ENCODE measurements around the gene IQGAP2. TPM values are rescaled to one million over a fixed set of nuclear protein-coding genes. Genes with fewer than 3 reads are reported as not detected.

IQGAP2 gene
- total RNA-seq, 4 donors from 2014 or later, result 46.8 to 121 (median 97.0) TPM

- H3K4me3 ChIP-seq, result no peak overlapping the region
- TF ChIP-seq POLR2A (IDR thresholded peaks at IDR 0.05) (no peak), CTCF (IDR thresholded peaks at IDR 0.05) (no peak), POLR2AphosphoS5 (IDR thresholded peaks at IDR 0.05) (no peak), EP300 (IDR thresholded peaks at IDR 0.05; ENCODE audit: low read depth) (no peak)
- H3K27ac ChIP-seq, result no peak overlapping the region
- no peaks in the 10 kb centered on the region for H3K36me3 ChIP-seq
- in situ Hi-C loops (cut with MboI; ENCODE audit: low pct_ligation_motif_present in 1 of 4, low pct_unique_long_range_greater_than_20kb in 1 of 4, low sequenced_read_pairs in 3 of 4) (loop anchor here in 1 of 4 donors (25.0 kb wide), 1 partner anchor 397 kb away; no protein-coding TSS in a partner anchor), intact Hi-C loops (cut with DNase I; ENCODE audit: low total_unique reads) (no loop called here)
- DNase-seq, result no peak
- H3K27me3 ChIP-seq, result no peaks in the 10 kb centered on the region
- no peaks in the 10 kb centered on the region for H3K4me1 ChIP-seq
- 86 to 87% methylated on average over 2 of the region's 2 CpGs for WGBS, 2 donors (ENCODE audit: low coverage in 1 of 2)
- no peaks in the 10 kb centered on the region for H3K9me3 ChIP-seq
These were observed 212.7 kb downstream of the IQGAP2 start for GRCh38 chr5:76615759-76616158.

GRCh38 chr5:76616206-76616605 lies 213.1 kb downstream of the IQGAP2 start:
- in situ Hi-C loops (cut with MboI; ENCODE audit: low pct_ligation_motif_present in 1 of 4, low pct_unique_long_range_greater_than_20kb in 1 of 4, low sequenced_read_pairs in 3 of 4), result loop anchor here in 1 of 4 donors (25.0 kb wide), 1 partner anchor 396 kb away; no protein-coding TSS in a partner anchor
- Histone ChIP-seq H3K4me3 (no peak overlapping the region), H3K27ac (no peak overlapping the region), H3K27me3 (no peaks in the 10 kb centered on the region), H3K36me3 (no peaks in the 10 kb centered on the region), H3K9me3 (no peaks in the 10 kb centered on the region), H3K4me1 (no peaks in the 10 kb centered on the region)
- no peak for TF ChIP-seq POLR2AphosphoS5 (IDR thresholded peaks at IDR 0.05)
- TF ChIP-seq POLR2A (IDR thresholded peaks at IDR 0.05), result no peak
- no peak for TF ChIP-seq CTCF (IDR thresholded peaks at IDR 0.05)
- no peak for TF ChIP-seq EP300 (IDR thresholded peaks at IDR 0.05; ENCODE audit: low read depth)
- intact Hi-C loops (cut with DNase I; ENCODE audit: low total_unique reads), result no loop called here
- no peak for DNase-seq
- 82 to 86% methylated on average over 2 of the region's 2 CpGs for WGBS, 2 donors (ENCODE audit: low coverage in 1 of 2)

GRCh38 chr5:76617229-76617628 lies 214.1 kb downstream of the IQGAP2 start:
- no peak overlapping the region for H3K27ac ChIP-seq
- H3K4me3 ChIP-seq, result no peak overlapping the region
- in situ Hi-C loops (cut with MboI; ENCODE audit: low pct_ligation_motif_present in 1 of 4, low pct_unique_long_range_greater_than_20kb in 1 of 4, low sequenced_read_pairs in 3 of 4), result loop anchor here in 1 of 4 donors (25.0 kb wide), 1 partner anchor 395 kb away; no protein-coding TSS in a partner anchor
- H3K9me3 ChIP-seq, result no peaks in the 10 kb centered on the region
- TF ChIP-seq POLR2AphosphoS5 (IDR thresholded peaks at IDR 0.05) (no peak), CTCF (IDR thresholded peaks at IDR 0.05) (no peak), EP300 (IDR thresholded peaks at IDR 0.05; ENCODE audit: low read depth) (no peak), POLR2A (IDR thresholded peaks at IDR 0.05) (no peak)
- H3K4me1 ChIP-seq, result no peaks in the 10 kb centered on the region
- WGBS, 2 donors (ENCODE audit: low coverage in 1 of 2), result 58 to 70% methylated on average over 3 to 4 of the region's 4 CpGs
- H3K36me3 ChIP-seq, result no peaks in the 10 kb centered on the region
- H3K27me3 ChIP-seq, result no peaks in the 10 kb centered on the region
- DNase-seq, result no peak
- intact Hi-C loops (cut with DNase I; ENCODE audit: low total_unique reads), result no loop called here

- H3K36me3 ChIP-seq, result no peaks in the 10 kb centered on the region
- H3K4me1 ChIP-seq, result no peaks in the 10 kb centered on the region
- no peaks in the 10 kb centered on the region for H3K27me3 ChIP-seq
- 86 to 95% methylated on average over 4 of the region's 4 CpGs for WGBS, 2 donors (ENCODE audit: low coverage in 1 of 2)
- in situ Hi-C loops (cut with MboI; ENCODE audit: low pct_ligation_motif_present in 1 of 4, low pct_unique_long_range_greater_than_20kb in 1 of 4, low sequenced_read_pairs in 3 of 4) (loop anchor here in 1 of 4 donors (25.0 kb wide), 1 partner anchor 395 kb away; no protein-coding TSS in a partner anchor), intact Hi-C loops (cut with DNase I; ENCODE audit: low total_unique reads) (no loop called here)
- no peak overlapping the region for H3K27ac ChIP-seq
- no peak overlapping the region for H3K4me3 ChIP-seq
- no peaks in the 10 kb centered on the region for H3K9me3 ChIP-seq
- TF ChIP-seq EP300 (IDR thresholded peaks at IDR 0.05; ENCODE audit: low read depth), result no peak
- TF ChIP-seq CTCF (IDR thresholded peaks at IDR 0.05), result no peak
- no peak for TF ChIP-seq POLR2AphosphoS5 (IDR thresholded peaks at IDR 0.05)
- TF ChIP-seq POLR2A (IDR thresholded peaks at IDR 0.05), result no peak
- DNase-seq, result no peak
These were observed 214.6 kb downstream of the IQGAP2 start for GRCh38 chr5:76617675-76618074.

Data from transverse colon (tissue), 4 donors.